DOHH2 (cell line): Measurements from ENCODE around the gene CACHD1.

Experiments used
- H3F3A ChIP-seq: fragments of 200-600 bp; sonication (generic), shearing (Covaris generic); 2 replicates; pipeline ENCODE4 v1.6.0; 2016; ENCODE audit warnings: antibody characterized with exemption, mild to moderate bottlenecking; ENCODE audit not compliant: control insufficient read depth, insufficient read depth
- H3K27ac ChIP-seq: fragments of 200-600 bp; sonication (generic); 2 replicates; pipeline ENCODE4 v1.5.1; 2014; ENCODE audit warnings: low read depth, mild to moderate bottlenecking, low read length, moderate library complexity
- H3K27me3 ChIP-seq: fragments of 200-600 bp; sonication (generic); 2 replicates; pipeline ENCODE4 v1.6.1; 2014; ENCODE audit warnings: mild to moderate bottlenecking, low read length, mixed read lengths; ENCODE audit not compliant: control insufficient read depth
- H3K36me3 ChIP-seq: fragments of 200-600 bp; sonication (generic); 2 replicates; pipeline ENCODE4 v1.6.1; 2014; ENCODE audit warnings: mild to moderate bottlenecking, low read length, moderate library complexity, mixed read lengths; ENCODE audit not compliant: control insufficient read depth
- H3K4me1 ChIP-seq: fragments of 200-600 bp; sonication (generic); 2 replicates; pipeline ENCODE4 v1.6.1; 2014; ENCODE audit warnings: mild to moderate bottlenecking, low read length, mixed read lengths; ENCODE audit not compliant: control insufficient read depth
- H3K4me2 ChIP-seq: fragments of 200-600 bp; sonication (generic); 2 replicates; pipeline ENCODE4 v1.6.0; 2014; ENCODE audit warnings: mild to moderate bottlenecking, low read length, moderate library complexity
- H3K4me3 ChIP-seq: fragments of 200-600 bp; sonication (generic); 2 replicates; pipeline ENCODE4 v1.5.1; 2014; ENCODE audit warnings: mild to moderate bottlenecking, low read length, mixed read lengths
- H3K79me2 ChIP-seq: fragments of 200-600 bp; sonication (generic); 2 replicates; pipeline ENCODE4 v1.6.1; 2014; ENCODE audit warnings: mild to moderate bottlenecking, low read length, mixed read lengths; ENCODE audit not compliant: control insufficient read depth
- H3K9me2 ChIP-seq: fragments of 200-600 bp; sonication (generic); replicated peaks from 2 replicates; pipeline ENCODE4 v1.6.1; 2014; ENCODE audit warnings: mild to moderate bottlenecking, low read length, mixed read lengths; ENCODE audit not compliant: control insufficient read depth
- H3K9me3 ChIP-seq: fragments of 200-600 bp; sonication (generic); 2 replicates; pipeline ENCODE4 v1.6.1; 2014; ENCODE audit warnings: antibody characterized with exemption, low read length, mixed read lengths; ENCODE audit not compliant: control insufficient read depth, insufficient read depth
- H4K20me1 ChIP-seq: fragments of 200-600 bp; sonication (generic); 2 replicates; pipeline ENCODE4 v1.6.0; 2014; ENCODE audit warnings: low read depth, mild to moderate bottlenecking, antibody characterized with exemption, low read length, moderate library complexity; ENCODE audit not compliant: control insufficient read depth, insufficient read depth
- CTCF ChIP-seq: fragments of 200-600 bp; sonication (generic); IDR thresholded peaks from one replicate; pipeline ENCODE4 v1.5.1; 2014; ENCODE audit warnings: antibody characterized with exemption, mild to moderate bottlenecking, low read depth, low read length; ENCODE audit not compliant: poor library complexity, severe bottlenecking
- EZH2phosphoT487 ChIP-seq: fragments of 200-600 bp; sonication (generic); IDR thresholded peaks from 2 replicates; pipeline ENCODE4 v1.6.1; 2017; ENCODE audit warnings: borderline replicate concordance, mild to moderate bottlenecking, antibody characterized with exemption, low read length, moderate library complexity, mixed read lengths

The CACHD1 gene

GRCh38 chr1:64683419-64683818, 213.5 kb downstream of the CACHD1 start:
- H3K4me1 ChIP-seq: no peaks in the 10 kb centered on the region
- TF ChIP-seq EZH2phosphoT487 (no peak), CTCF (no peak)
- no peaks in the 10 kb centered on the region for H4K20me1 ChIP-seq
- H3F3A ChIP-seq: no peaks in the 10 kb centered on the region
- no peak overlapping the region for H3K27ac ChIP-seq
- H3K9me2 ChIP-seq: no peaks in the 10 kb centered on the region
- peaks cover 4% of the 10 kb centered on the region; the same call in 1 of the 2 replicates for H3K27me3 ChIP-seq
- H3K9me3 ChIP-seq: no peaks in the 10 kb centered on the region
- H3K4me3 ChIP-seq: no peak overlapping the region
- H3K79me2 ChIP-seq: no peaks in the 10 kb centered on the region
- H3K36me3 ChIP-seq: no peaks in the 10 kb centered on the region
- H3K4me2 ChIP-seq: no peak overlapping the region

- H3K9me2 ChIP-seq: no peaks in the 10 kb centered on the region
- no peak overlapping the region for H3K27ac ChIP-seq
- no peaks in the 10 kb centered on the region for H4K20me1 ChIP-seq
- H3K79me2 ChIP-seq: no peaks in the 10 kb centered on the region
- no peaks in the 10 kb centered on the region for H3K4me1 ChIP-seq
- H3F3A ChIP-seq: no peaks in the 10 kb centered on the region
- no peak overlapping the region for H3K4me2 ChIP-seq
- H3K36me3 ChIP-seq: no peaks in the 10 kb centered on the region
- peaks cover 4% of the 10 kb centered on the region for H3K27me3 ChIP-seq
- no peak overlapping the region for H3K4me3 ChIP-seq
- TF ChIP-seq CTCF (no peak), EZH2phosphoT487 (no peak)
- H3K9me3 ChIP-seq: no peaks in the 10 kb centered on the region
These were observed 215.3 kb downstream of the CACHD1 start for GRCh38 chr1:64685217-64685616.

DNA sequence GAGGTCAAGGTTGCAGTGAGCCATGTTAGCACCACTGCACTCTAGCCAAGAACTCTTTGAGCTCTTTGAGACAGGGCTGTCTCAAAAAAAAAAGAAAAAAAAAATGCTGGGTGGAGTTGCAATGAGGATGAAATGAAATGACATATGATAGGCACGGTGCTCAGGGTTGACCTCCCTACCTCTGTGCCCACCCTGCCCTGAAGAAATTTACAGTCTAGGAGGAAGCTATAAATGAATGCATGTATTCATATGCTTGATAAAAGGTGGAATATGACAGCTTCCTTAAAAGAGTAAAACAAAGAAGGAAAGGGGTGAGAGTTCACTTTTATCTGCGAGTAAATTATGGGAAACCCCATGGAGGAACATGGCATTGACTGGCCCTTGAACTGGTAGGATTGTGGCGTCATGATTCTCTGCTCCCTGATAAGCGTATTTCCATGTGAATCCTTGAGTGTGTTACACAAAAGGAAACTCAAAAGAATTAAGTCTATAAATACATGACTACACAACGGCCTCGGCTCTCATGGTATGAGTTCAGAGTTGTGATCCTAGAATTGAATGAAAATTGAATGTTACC, 215.9 kb downstream of the CACHD1 start:
- Histone ChIP-seq H3K4me2 (no peak overlapping the region), H3K27ac (no peak overlapping the region), H3K36me3 (no peaks in the 10 kb centered on the region), H3K79me2 (no peaks in the 10 kb centered on the region), H3K4me3 (no peak overlapping the region), H3K9me3 (no peaks in the 10 kb centered on the region), H3K9me2 (no peaks in the 10 kb centered on the region), H3F3A (no peaks in the 10 kb centered on the region), H3K27me3 (peaks cover 4% of the 10 kb centered on the region), H4K20me1 (no peaks in the 10 kb centered on the region), H3K4me1 (no peaks in the 10 kb centered on the region)
- TF ChIP-seq EZH2phosphoT487: no peak
- no peak for TF ChIP-seq CTCF
